Tibial artery (tissue), 4 donors: ENCODE measurements around the gene UBE2D2.
"Not testable (repeated sequence)": the region's sequence is repeated elsewhere in the genome, so short reads cannot be mapped to it uniquely, and the experiment has no call there.

Experiments
- DNase-seq, 2 donors: peaks; one replicate each; pipeline ENCODE4 v3.0.0-alpha.2; 2019
- H3K27ac ChIP-seq, 2 donors: fragments of 200-600 bp; sonication (generic) in 1 of 2; 1 replicate in 1 of 2; 2 replicates in 1 of 2; pipeline ENCODE4 v1.5.1; 2018 to 2019; ENCODE audit warnings: mild to moderate bottlenecking in 1 of 2
- H3K27me3 ChIP-seq, 2 donors: fragments of 200-600 bp; sonication (generic) in 1 of 2; one replicate each; pipeline versions ENCODE4 v1.5.1 to v1.6.0; 2016 to 2019
- H3K36me3 ChIP-seq, 3 donors: fragments of 200-600 bp; sonication (generic) in 2 of 3; one replicate each; pipeline ENCODE4 v1.5.1; 2016 to 2019; ENCODE audit warnings: mild to moderate bottlenecking in 2 of 3
- H3K4me1 ChIP-seq, 4 donors: fragments of 200-600 bp; sonication (generic) in 2 of 4; 1 replicate in 3 of 4; 2 replicates in 1 of 4; pipeline ENCODE4 v1.5.1; 2016 to 2019
- H3K4me3 ChIP-seq, 2 donors: fragments of 200-600 bp; sonication (generic) in 1 of 2; 1 replicate in 1 of 2; 2 replicates in 1 of 2; pipeline ENCODE4 v1.5.1; 2018 to 2019; ENCODE audit warnings: mild to moderate bottlenecking in 2 of 2
- H3K9me3 ChIP-seq, 3 donors: fragments of 200-600 bp; sonication (generic) in 1 of 3; one replicate each; pipeline ENCODE4 v1.5.1; 2016 to 2019
- CTCF ChIP-seq, 2 experiments: fragments of 200-600 bp in 1 of 2; fragments of 450-650 bp in 1 of 2; IDR thresholded peaks; one replicate each; pipeline ENCODE4 v1.5.1; 2017 to 2019; ENCODE audit warnings: antibody characterized with exemption in 2 of 2, mild to moderate bottlenecking in 1 of 2, moderate library complexity in 1 of 2
- intact Hi-C: fragments of 100-400 bp; cut with DNase I; formaldehyde crosslinking; loops from one replicate; pipeline ENCODE4 v1.15.0; 2023; ENCODE audit warnings: low total_unique reads

The UBE2D2 gene

GRCh38 chr5:139517683-139518564 lies 43.2 kb upstream of the UBE2D2 start:
- intact Hi-C loops: no loop called here
- no peaks in the 10 kb centered on the region for H3K36me3 ChIP-seq
- TF ChIP-seq CTCF (IDR thresholded peaks at IDR 0.05): peak; percentile 95 to 98
- peaks cover 0 to 9% (median 3%) of the 10 kb centered on the region in 4 donors for H3K4me1 ChIP-seq
- H3K4me3 ChIP-seq: peak overlapping the region; percentile 52 to 59
- peak; percentile 89 to 94 for DNase-seq
- no peaks in the 10 kb centered on the region for H3K27me3 ChIP-seq
- no peaks in the 10 kb centered on the region for H3K9me3 ChIP-seq
- peak overlapping the region; percentile 77 for H3K27ac ChIP-seq

- H3K27ac ChIP-seq: no peak overlapping the region
- no peak for TF ChIP-seq CTCF (IDR thresholded peaks at IDR 0.05)
- intact Hi-C loops: no loop called here
Measured at GRCh38 chr5:139523635-139524445, 37.3 kb upstream of the UBE2D2 start.

GRCh38 chr5:139524446-139524845 lies 36.7 kb upstream of the UBE2D2 start:
- no peaks in the 10 kb centered on the region for H3K9me3 ChIP-seq
- no peak overlapping the region for H3K27ac ChIP-seq
- H3K27me3 ChIP-seq: no peaks in the 10 kb centered on the region
- no peak for TF ChIP-seq CTCF (IDR thresholded peaks at IDR 0.05)
- no peak overlapping the region for H3K4me3 ChIP-seq
- no peaks in the 10 kb centered on the region for H3K36me3 ChIP-seq
- no peaks in the 10 kb centered on the region for H3K4me1 ChIP-seq
- DNase-seq: no peak
- intact Hi-C loops: no loop called here

More at GRCh38 chr5:139523635-139524445, 37.3 kb upstream of the UBE2D2 start:
- Histone ChIP-seq H3K36me3 (no peaks in the 10 kb centered on the region), H3K4me1 (no peaks in the 10 kb centered on the region), H3K4me3 (no peak overlapping the region), H3K27me3 (no peaks in the 10 kb centered on the region), H3K9me3 (no peaks in the 10 kb centered on the region)
- no peak for DNase-seq

- H3K4me1 ChIP-seq: no peaks in the 10 kb centered on the region
- no peaks in the 10 kb centered on the region for H3K9me3 ChIP-seq
- intact Hi-C loops: no loop called here
- no peak overlapping the region for H3K27ac ChIP-seq
- H3K4me3 ChIP-seq: no peak overlapping the region
- no peak for TF ChIP-seq CTCF (IDR thresholded peaks at IDR 0.05)
- no peak for DNase-seq
- no peaks in the 10 kb centered on the region for H3K36me3 ChIP-seq
- no peaks in the 10 kb centered on the region for H3K27me3 ChIP-seq
Measured at GRCh38 chr5:139524940-139525585, 36.1 kb upstream of the UBE2D2 start.

- intact Hi-C loops, H3K9me3 ChIP-seq, H3K4me3 ChIP-seq, H3K36me3 ChIP-seq, H3K4me1 ChIP-seq, H3K27ac ChIP-seq, DNase-seq, H3K27me3 ChIP-seq: not testable (repeated sequence)
Measured at GRCh38 chr5:139525586-139526308, 35.4 kb upstream of the UBE2D2 start.

- H3K27me3 ChIP-seq, H3K36me3 ChIP-seq, H3K9me3 ChIP-seq, intact Hi-C loops, H3K27ac ChIP-seq, H3K4me3 ChIP-seq, H3K4me1 ChIP-seq, DNase-seq: not testable (repeated sequence)
Measured at GRCh38 chr5:139526309-139527089, 34.6 kb upstream of the UBE2D2 start.

GRCh38 chr5:139527090-139527470 lies 34.1 kb upstream of the UBE2D2 start:
- intact Hi-C loops, H3K4me3 ChIP-seq, H3K4me1 ChIP-seq, DNase-seq, H3K36me3 ChIP-seq, H3K9me3 ChIP-seq, H3K27me3 ChIP-seq, H3K27ac ChIP-seq: not testable (repeated sequence)

- H3K27me3 ChIP-seq, H3K36me3 ChIP-seq, H3K4me1 ChIP-seq, H3K9me3 ChIP-seq, H3K27ac ChIP-seq, intact Hi-C loops, DNase-seq, H3K4me3 ChIP-seq: not testable (repeated sequence)
Measured at GRCh38 chr5:139527896-139528467, 33.2 kb upstream of the UBE2D2 start.
